Activated CD4-positive, alpha-beta memory T cell treated with anti-CD3 and anti-CD28 coated beads for 36 hours (primary cell): ENCODE measurements around the gene RAB10. TPM values are rescaled to one million over a fixed set of nuclear protein-coding genes. Genes with fewer than 3 reads are reported as not detected.
A peak's percentile ranks its signal among the peaks of the same experiment; 100 is the strongest.

Source experiments
- CTCF ChIA-PET: fragments of 350-600 bp; sonication (Branson Sonifier 250); formaldehyde crosslinking; loops from one replicate; lab custom pipeline; 2021; ENCODE audit warnings: antibody characterized with exemption, inconsistent platforms; lab: Charles Lee
- POLR2A ChIA-PET: fragments of 350-600 bp; sonication (Branson Sonifier 250); formaldehyde crosslinking; loops from one replicate; lab custom pipeline; 2021; ENCODE audit warnings: antibody characterized with exemption; lab: Charles Lee
- DNase-seq: peaks from one replicate; pipeline ENCODE4 v3.0.0-alpha.2; 2020
- H3K27ac Mint-ChIP-seq: one replicate; pipeline ENCODE4 v1.8.0; 2021; ENCODE audit warnings: mixed read lengths
- H3K27me3 Mint-ChIP-seq: one replicate; pipeline ENCODE4 v1.8.0; 2021; ENCODE audit warnings: mixed read lengths
- H3K36me3 Mint-ChIP-seq: one replicate; pipeline ENCODE4 v1.8.0; 2021; ENCODE audit warnings: mixed read lengths
- H3K4me1 Mint-ChIP-seq: one replicate; pipeline ENCODE4 v1.8.0; 2021; ENCODE audit warnings: low read depth, mixed read lengths
- H3K4me3 Mint-ChIP-seq: one replicate; pipeline ENCODE4 v1.8.0; 2021; ENCODE audit warnings: mild to moderate bottlenecking, mixed read lengths
- H3K9me3 Mint-ChIP-seq: one replicate; pipeline ENCODE4 v1.8.0; 2021; ENCODE audit warnings: mixed read lengths
- intact Hi-C: fragments of 100-400 bp; cut with micrococcal nuclease; formaldehyde crosslinking; loops from one replicate; pipeline ENCODE4 v1.15.1; 2023
- total RNA-seq, 2 experiments: library from RNA; stranded (reverse); gene quantifications; one replicate each; pipeline ENCODE4 v1.2.3, GENCODE V29; 2021

Gene RAB10
- total RNA-seq, 2 experiments from 2014 or later: 110 to 119 TPM

DNA sequence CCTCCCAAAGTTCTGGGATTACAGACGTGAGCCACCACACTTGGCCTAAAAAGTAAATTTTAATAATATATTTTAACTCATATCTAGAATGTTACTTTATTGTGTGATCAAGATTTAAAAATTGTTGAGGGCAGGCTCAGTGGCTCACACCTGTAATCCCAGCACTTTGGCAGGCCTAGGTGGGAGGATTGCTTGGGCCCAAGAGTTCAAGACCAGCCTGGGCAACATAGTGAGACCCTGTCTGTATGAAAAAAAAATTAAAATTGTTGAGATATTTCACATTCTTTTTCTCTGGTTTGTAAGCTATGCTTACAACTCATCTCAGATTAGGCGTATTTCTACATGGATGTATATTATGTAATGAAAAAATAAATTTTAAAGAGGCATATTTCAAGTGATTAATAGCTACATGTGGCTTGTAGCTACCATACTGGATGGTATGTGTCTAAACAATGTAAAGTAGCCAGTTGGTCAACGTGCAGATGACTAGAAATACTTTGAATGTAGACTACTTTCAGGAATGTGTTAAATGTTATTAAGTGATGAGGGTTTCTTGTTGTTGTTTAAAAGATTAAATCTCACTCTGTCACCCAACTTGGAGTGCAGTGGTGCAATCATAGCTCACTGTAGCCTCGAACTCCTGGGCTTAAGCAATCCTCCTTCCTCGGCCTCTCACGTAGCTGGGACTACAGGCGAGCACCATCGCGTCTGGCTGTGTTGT is 5.9 kb downstream of the RAB10 start:
- intact Hi-C loops: loop anchor here (10.0 kb wide), 2 partner anchors 205 to 365 kb away; partner anchors contain the start of genes DTNB, HADHA and HADHB
- DNase-seq: no peak
- Mint-ChIP-seq H3K36me3 (peaks cover 17% of the 10 kb centered on the region), H3K4me1 (peaks cover 56% of the 10 kb centered on the region), H3K27ac (no peak overlapping the region), H3K9me3 (no peaks in the 10 kb centered on the region), H3K27me3 (no peaks in the 10 kb centered on the region), H3K4me3 (no peak overlapping the region)
- ChIA-PET POLR2A (interaction anchor here (0.6 to 0.7 kb wide), 2 partner anchors 12 to 103 kb away, joined by 3 to 5 read pairs; no protein-coding TSS in a partner anchor), CTCF (no interaction called here)

DNA sequence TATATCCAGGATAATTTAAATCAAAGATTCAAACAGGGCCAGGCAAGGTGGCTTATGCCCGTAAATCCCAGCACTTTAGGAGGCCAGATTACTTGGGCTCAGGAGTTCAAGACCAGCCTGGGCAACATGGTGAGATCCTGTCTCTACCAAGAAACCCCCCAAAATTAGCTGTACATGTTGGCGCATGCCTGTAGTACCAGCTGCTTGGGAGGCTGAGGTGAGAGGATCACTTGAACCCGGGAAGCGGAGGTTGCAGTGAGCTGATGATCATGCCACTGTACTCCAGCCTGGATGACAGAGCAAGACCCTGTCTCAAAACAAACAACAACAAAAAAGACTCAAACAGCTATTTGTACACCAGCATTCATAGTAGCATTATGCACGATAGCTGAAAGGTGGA is 9.2 kb downstream of the RAB10 start:
- POLR2A ChIA-PET: interaction anchor here (1.4 kb wide), 1 partner anchor 9 kb away, joined by 4 read pairs; the partner anchor contains the start of gene RAB10
- Mint-ChIP-seq H3K4me3 (no peak overlapping the region), H3K9me3 (no peaks in the 10 kb centered on the region), H3K4me1 (peaks cover 53% of the 10 kb centered on the region), H3K27me3 (no peaks in the 10 kb centered on the region), H3K27ac (no peak overlapping the region), H3K36me3 (peaks cover 17% of the 10 kb centered on the region)
- DNase-seq: no peak
- intact Hi-C loops: no loop called here
- CTCF ChIA-PET: interaction anchor here (0.6 kb wide), 1 partner anchor 479 kb away, joined by 4 read pairs; no protein-coding TSS in a partner anchor

DNA sequence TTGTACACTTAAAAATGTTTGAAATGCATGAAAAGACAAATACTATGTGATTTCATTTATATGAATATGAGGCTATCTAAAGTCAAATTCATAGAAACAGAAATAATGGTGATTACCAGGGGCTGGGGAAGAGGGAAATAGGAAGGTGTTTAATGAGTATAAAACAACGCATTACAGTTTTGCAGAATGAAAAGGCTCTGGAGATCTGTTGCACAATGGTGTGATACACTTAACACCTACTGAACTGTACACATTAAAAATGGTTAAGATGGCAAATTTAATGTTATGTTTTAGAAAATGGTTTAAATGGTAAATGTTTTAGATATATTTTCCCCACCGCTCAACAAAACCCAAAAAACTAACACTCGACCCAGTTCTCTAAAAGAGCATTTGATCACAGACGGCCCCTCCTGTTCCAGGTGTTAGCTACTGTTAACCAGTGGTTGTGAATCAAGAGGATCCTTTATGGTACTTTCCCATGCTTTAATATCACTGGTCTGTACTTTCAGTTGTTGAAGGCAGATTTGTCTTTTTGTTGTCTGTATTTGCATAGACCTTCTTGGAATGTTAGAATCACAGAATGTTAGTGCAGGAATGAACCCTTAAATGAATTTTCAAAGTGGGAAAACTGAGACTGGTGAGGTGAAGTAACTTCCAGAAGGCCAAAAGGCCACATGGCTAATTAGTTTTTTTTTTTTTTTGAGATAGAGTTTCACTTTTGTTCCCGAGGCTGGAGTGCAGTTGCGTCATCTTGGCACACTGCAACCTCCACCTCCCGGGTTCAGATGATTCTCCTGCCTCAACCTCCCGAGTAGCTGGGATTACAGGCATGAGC is 10.2 kb downstream of the RAB10 start:
- no peaks in the 10 kb centered on the region for H3K27me3 Mint-ChIP-seq
- no peaks in the 10 kb centered on the region for H3K9me3 Mint-ChIP-seq
- POLR2A ChIA-PET: interaction anchor here (0.6 to 1.5 kb wide), 3 partner anchors 9 to 25 kb away, joined by 3 to 4 read pairs (median 3); partner anchors contain the start of gene RAB10
- H3K4me1 Mint-ChIP-seq: peaks cover 59% of the 10 kb centered on the region
- CTCF ChIA-PET: no interaction called here
- no peak overlapping the region for H3K27ac Mint-ChIP-seq
- peak; percentile 24 for DNase-seq
- peak overlapping the region; percentile 24 for H3K4me3 Mint-ChIP-seq
- intact Hi-C loops: loop anchor here (1.0 to 2.0 kb wide), 2 partner anchors 10 to 25 kb away; partner anchors contain the start of gene RAB10
- peaks cover 15% of the 10 kb centered on the region for H3K36me3 Mint-ChIP-seq

DNA sequence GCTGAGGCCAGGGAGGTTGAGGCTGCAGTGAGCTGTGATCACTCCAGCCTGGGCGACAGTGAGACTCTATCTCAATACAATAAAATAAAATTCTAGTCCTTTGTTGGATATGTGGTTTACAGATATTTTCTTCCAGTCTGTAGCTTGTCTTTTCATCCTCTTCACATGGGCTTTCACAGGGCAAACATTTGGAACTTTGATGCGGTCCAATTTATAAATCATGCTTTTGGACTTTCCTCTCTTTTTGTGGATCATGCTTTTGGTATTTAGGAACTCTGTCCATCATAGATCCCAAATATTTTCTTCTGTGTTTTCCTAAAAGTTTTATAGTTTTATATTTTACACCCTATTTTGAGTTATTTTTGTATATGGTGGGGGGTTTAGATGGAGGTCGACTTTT is 14.9 kb downstream of the RAB10 start:
- peaks cover 16% of the 10 kb centered on the region for H3K36me3 Mint-ChIP-seq
- peaks cover 65% of the 10 kb centered on the region for H3K4me1 Mint-ChIP-seq
- CTCF ChIA-PET: interaction anchor here (1.5 kb wide), 1 partner anchor 57 kb away, joined by 4 read pairs; no protein-coding TSS in a partner anchor
- POLR2A ChIA-PET: interaction anchor here (1.0 kb wide), 1 partner anchor 13 kb away, joined by 5 read pairs; no protein-coding TSS in a partner anchor
- no peaks in the 10 kb centered on the region for H3K27me3 Mint-ChIP-seq
- H3K27ac Mint-ChIP-seq: no peak overlapping the region
- H3K9me3 Mint-ChIP-seq: no peaks in the 10 kb centered on the region
- H3K4me3 Mint-ChIP-seq: no peak overlapping the region
- intact Hi-C loops: no loop called here
- DNase-seq: no peak

DNA sequence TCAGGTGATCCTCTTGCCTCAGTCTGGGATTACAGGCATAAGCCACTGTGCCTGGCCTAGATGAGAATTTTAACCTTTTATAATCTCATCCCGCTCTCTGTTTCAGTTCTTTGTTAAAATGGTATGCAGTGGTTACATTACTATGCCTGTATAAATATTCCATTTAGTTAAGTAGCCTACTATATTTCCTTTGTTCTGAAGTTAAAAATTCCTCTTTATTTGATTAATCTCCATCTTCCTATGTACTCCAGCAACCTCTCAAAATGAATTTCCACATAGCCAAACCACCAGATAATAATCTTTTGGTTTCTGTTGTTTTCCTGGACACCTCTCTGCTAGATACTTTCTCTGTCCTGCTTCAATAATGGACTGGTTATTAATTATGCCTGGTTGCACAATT is 15.8 kb downstream of the RAB10 start:
- H3K4me1 Mint-ChIP-seq: peaks cover 61% of the 10 kb centered on the region
- intact Hi-C loops: no loop called here
- POLR2A ChIA-PET: no interaction called here
- H3K27me3 Mint-ChIP-seq: no peaks in the 10 kb centered on the region
- CTCF ChIA-PET: no interaction called here
- DNase-seq: no peak
- no peaks in the 10 kb centered on the region for H3K9me3 Mint-ChIP-seq
- H3K27ac Mint-ChIP-seq: no peak overlapping the region
- H3K4me3 Mint-ChIP-seq: no peak overlapping the region
- peaks cover 16% of the 10 kb centered on the region for H3K36me3 Mint-ChIP-seq

DNA sequence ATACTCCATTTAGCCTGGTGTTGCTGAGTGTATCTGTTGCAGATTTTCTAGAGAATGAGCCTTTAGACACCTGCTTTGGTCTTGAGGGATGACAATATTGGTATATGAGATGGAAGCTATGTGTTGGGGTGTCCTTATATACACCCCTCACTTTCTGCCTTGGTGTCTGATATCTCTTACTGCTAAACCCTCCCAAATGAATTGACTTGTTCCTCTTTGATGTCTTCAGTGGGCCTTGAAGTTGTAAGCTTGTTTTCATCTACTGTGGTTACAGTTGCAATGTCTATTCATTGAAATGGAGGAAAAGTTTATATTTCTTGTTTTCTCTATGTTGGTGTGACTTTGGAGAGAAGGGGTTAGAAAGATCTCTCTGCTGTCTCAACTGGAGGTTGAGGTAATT is 18.9 kb downstream of the RAB10 start:
- no peak for DNase-seq
- ChIA-PET POLR2A (no interaction called here), CTCF (interaction anchor here (1.5 kb wide), 1 partner anchor 61 kb away, joined by 4 read pairs; no protein-coding TSS in a partner anchor)
- Mint-ChIP-seq H3K27me3 (no peaks in the 10 kb centered on the region), H3K9me3 (no peaks in the 10 kb centered on the region), H3K36me3 (peaks cover 6% of the 10 kb centered on the region), H3K4me3 (no peak overlapping the region), H3K27ac (no peak overlapping the region), H3K4me1 (peaks cover 67% of the 10 kb centered on the region)
- intact Hi-C loops: no loop called here

DNA sequence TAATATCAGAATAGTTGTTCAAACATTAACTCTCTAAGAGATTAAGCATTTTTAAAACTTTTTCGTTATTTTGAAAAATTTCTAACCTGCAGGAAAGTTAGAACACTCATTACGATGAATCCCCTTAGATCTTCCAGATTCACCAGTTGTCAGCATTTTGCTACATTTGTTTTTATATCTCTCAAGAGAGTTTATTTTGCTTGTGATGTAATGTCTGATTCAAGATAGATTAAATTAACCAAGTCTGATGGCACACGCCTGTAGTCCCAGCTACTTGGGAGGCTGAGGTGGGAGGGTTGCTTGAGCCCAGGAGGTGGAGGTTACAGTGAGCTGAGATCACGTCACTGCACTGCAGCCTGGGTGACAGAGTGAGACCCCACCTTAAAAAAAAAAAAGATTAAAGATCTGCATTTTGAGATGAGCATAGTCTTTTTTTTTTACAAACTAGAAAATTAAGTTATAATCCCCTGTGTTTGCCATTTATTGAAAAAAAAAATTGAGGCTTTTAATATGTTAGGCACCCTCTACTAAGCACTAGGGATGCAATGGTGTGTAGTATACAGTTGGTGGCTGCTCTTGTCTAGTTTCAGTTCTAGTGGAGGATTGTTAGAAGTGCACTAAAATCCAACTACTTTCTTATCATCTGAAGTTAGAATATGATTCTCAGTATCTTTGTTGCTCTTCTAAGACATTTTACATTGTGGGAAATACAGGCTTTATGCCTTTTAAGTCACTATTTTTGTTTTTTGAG is 20.9 kb downstream of the RAB10 start:
- Mint-ChIP-seq H3K27ac (no peak overlapping the region), H3K9me3 (no peaks in the 10 kb centered on the region), H3K27me3 (no peaks in the 10 kb centered on the region), H3K36me3 (peaks cover 4% of the 10 kb centered on the region), H3K4me3 (no peak overlapping the region), H3K4me1 (peaks cover 65% of the 10 kb centered on the region)
- ChIA-PET CTCF (no interaction called here), POLR2A (no interaction called here)
- no peak for DNase-seq
- intact Hi-C loops: no loop called here

DNA sequence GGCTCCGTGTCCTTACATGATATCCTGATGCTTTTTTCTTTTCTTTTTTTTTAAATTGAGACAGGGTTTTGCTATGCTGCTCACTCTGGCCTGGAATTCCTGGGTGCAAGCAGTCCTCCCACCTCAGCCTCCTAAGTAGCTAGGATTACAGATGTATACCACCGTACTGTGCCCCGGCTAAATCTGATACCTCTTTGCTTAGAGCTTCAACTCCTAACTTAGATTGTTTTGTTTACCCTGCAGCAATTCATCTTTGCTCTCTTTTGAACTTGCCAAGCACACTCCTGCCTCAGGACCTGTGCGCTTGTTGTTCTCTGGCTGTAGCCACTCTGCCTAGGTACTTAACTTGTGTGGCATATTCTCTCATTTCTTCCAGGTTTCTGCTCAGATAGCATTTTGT is 24.5 kb downstream of the RAB10 start:
- no peak overlapping the region for H3K27ac Mint-ChIP-seq
- DNase-seq: no peak
- peaks cover 49% of the 10 kb centered on the region for H3K4me1 Mint-ChIP-seq
- ChIA-PET CTCF (no interaction called here), POLR2A (interaction anchor here (0.9 kb wide), 1 partner anchor 30 kb away, joined by 3 read pairs; no protein-coding TSS in a partner anchor)
- H3K9me3 Mint-ChIP-seq: no peaks in the 10 kb centered on the region
- no peaks in the 10 kb centered on the region for H3K27me3 Mint-ChIP-seq
- H3K4me3 Mint-ChIP-seq: no peak overlapping the region
- intact Hi-C loops: no loop called here
- peaks cover 4% of the 10 kb centered on the region for H3K36me3 Mint-ChIP-seq

DNA sequence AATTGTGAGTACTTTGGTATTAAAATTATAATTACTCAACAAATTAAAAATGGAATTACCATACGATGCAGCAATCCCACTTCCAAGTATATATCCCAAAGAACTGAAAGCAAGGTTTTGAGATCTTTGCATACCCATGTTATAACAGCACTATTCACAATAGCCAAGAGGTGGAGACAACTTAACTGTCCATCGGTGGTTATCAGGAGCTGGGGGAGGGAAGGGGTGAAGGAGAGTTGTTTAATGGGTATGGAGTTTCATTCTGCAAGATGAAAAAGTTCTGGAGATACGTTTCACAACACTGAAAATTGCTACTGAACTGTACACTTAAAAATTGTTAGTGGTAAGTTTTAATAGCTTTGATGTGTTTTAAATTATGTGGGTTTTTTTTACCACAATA is 25.7 kb downstream of the RAB10 start:
- DNase-seq: no peak
- CTCF ChIA-PET: interaction anchor here (2.3 kb wide), 1 partner anchor 29 kb away, joined by 9 read pairs; no protein-coding TSS in a partner anchor
- H3K27me3 Mint-ChIP-seq: no peaks in the 10 kb centered on the region
- peaks cover 44% of the 10 kb centered on the region for H3K4me1 Mint-ChIP-seq
- H3K27ac Mint-ChIP-seq: no peak overlapping the region
- H3K4me3 Mint-ChIP-seq: no peak overlapping the region
- POLR2A ChIA-PET: interaction anchor here (1.0 kb wide), 1 partner anchor 9 kb away, joined by 3 read pairs; no protein-coding TSS in a partner anchor
- H3K36me3 Mint-ChIP-seq: peaks cover 5% of the 10 kb centered on the region
- intact Hi-C loops: no loop called here
- H3K9me3 Mint-ChIP-seq: no peaks in the 10 kb centered on the region

DNA sequence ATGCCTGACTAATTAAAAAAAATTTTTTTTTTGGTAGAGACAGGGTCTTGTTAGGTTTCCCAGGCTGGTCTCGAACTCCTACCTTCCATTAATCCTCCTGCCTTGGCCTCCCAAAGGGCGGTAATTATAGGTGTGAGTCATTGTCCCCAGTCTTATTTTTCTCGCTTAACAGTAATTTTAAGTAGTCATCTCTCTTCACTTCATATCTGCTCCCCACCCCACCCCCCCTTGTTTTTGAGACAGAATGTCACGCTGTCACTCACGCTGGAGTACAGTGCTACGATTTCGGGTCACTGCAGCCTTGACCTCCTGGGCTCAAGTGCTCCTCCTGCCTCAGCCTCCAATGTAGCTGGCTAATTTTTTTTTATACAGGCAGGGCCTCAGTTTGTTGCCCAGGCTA is 27.7 kb downstream of the RAB10 start:
- H3K36me3 Mint-ChIP-seq: peaks cover 7% of the 10 kb centered on the region
- POLR2A ChIA-PET: no interaction called here

DNA sequence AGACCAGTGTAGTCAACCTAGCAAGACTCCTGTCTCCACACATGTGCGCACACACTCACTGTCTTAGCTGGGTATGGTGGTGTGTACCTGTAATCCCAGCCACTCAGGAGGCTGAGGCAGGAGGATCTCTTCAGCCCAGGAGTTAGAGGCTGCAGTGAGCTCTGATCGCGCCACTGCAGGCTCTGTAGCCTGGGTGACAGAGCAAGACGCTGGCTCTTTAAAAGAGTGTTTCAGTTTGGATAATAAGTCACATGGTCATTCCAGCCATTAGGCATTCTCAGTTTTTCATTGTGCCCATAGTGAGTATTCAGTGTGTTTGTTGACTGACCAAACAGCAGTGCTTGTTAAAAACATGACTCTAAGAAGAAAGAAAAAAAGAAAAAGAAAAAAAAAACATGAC is 31.0 kb downstream of the RAB10 start:
- POLR2A ChIA-PET: no interaction called here
- CTCF ChIA-PET: interaction anchor here (1.6 kb wide), 1 partner anchor 80 kb away, joined by 6 read pairs; no protein-coding TSS in a partner anchor
- intact Hi-C loops: loop anchor here (5.0 kb wide), 1 partner anchor 233 kb away; no protein-coding TSS in a partner anchor
- peaks cover 49% of the 10 kb centered on the region for H3K4me1 Mint-ChIP-seq
- H3K27me3 Mint-ChIP-seq: no peaks in the 10 kb centered on the region
- peaks cover 9% of the 10 kb centered on the region for H3K36me3 Mint-ChIP-seq
- no peaks in the 10 kb centered on the region for H3K9me3 Mint-ChIP-seq
- H3K4me3 Mint-ChIP-seq: no peak overlapping the region
- H3K27ac Mint-ChIP-seq: no peak overlapping the region
- DNase-seq: no peak

More for the DNA sequence above, 27.7 kb downstream of the RAB10 start:
- Mint-ChIP-seq H3K4me3 (no peak overlapping the region), H3K27ac (no peak overlapping the region), H3K4me1 (peaks cover 44% of the 10 kb centered on the region), H3K9me3 (no peaks in the 10 kb centered on the region), H3K27me3 (no peaks in the 10 kb centered on the region)
- intact Hi-C loops: no loop called here
- CTCF ChIA-PET: interaction anchor here (2.3 kb wide), 1 partner anchor 27 kb away, joined by 9 read pairs; no protein-coding TSS in a partner anchor
- no peak for DNase-seq
